GM18499 (cell line): Measurements from ENCODE around the gene LARGE1.
"Not testable (repeated sequence)": the region's sequence is repeated elsewhere in the genome, so short reads cannot be mapped to it uniquely, and the experiment has no call there.

Experiments used
- ATAC-seq: cut with Tn5 transposase; IDR thresholded peaks from one replicate; pipeline ENCODE4 v1.9.1; 2021; ENCODE audit warnings: moderate number of reproducible peaks; ENCODE audit not compliant: insufficient read depth, unreplicated experiment

Gene LARGE1

GRCh38 chr22:33405194-33405593 is 515.1 kb downstream of the LARGE1 start:
- no peak for ATAC-seq

- ATAC-seq, result no peak
Observed at GRCh38 chr22:33404723-33405122, 515.6 kb downstream of the LARGE1 start.

DNA sequence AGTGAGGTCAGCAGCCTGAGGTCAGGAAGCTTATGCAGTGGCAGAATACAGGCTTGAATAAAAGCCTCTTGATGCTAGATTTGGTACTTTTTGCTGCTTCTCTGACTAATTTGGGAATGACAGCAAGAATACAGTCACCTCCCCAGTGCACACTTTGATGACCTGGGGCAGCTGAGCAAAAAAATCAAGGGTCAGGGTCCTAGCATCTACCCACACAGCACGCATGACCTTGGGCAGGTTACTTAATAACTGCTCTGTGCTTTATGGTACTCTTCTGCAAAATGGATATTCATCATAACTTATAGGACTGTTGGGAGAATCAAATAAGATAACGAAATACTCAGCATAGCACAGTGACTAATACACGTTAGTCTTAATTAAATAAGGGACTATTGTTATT is 518.0 kb downstream of the LARGE1 start:
- ATAC-seq, result no peak

DNA sequence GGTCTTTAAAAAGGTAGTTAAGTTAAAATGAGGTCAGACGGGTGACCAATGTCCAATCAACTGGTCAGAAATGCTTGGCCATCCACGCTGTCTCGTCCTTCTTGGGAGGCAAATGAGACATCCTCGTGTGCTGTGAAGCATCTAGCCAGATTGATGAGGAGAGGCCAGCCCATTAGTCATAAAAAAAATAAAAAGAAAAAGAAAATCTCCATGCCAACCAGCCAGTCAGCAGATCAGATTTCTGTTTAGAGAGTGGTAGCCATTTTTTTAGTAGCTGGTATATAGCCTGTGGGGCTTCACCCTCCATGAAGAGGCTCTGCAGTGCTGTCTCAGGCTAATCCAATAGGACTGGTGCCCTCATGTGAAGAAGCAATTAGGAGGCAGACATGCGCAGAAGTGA is 519.0 kb downstream of the LARGE1 start:
- ATAC-seq, result no peak

DNA sequence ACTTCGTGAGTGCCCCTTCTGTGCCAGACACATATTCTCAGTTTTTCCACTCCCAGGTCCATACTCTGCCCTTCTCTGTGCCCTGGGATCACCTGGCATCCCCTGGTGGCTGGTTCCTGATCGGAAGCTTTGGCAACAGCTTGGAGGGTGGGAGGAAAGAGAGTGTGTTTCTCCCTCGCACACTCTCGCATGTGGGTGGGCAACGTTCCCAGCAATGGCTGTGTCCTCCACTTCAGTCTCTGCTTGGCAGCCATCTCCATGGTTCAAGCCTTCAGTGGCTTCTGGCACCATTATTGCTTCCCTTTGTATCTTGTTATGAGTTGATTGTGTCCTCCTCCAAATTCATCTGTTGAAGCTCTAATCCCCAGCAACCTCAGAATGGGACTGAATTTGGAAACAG is 519.4 kb downstream of the LARGE1 start:
- no peak for ATAC-seq

DNA sequence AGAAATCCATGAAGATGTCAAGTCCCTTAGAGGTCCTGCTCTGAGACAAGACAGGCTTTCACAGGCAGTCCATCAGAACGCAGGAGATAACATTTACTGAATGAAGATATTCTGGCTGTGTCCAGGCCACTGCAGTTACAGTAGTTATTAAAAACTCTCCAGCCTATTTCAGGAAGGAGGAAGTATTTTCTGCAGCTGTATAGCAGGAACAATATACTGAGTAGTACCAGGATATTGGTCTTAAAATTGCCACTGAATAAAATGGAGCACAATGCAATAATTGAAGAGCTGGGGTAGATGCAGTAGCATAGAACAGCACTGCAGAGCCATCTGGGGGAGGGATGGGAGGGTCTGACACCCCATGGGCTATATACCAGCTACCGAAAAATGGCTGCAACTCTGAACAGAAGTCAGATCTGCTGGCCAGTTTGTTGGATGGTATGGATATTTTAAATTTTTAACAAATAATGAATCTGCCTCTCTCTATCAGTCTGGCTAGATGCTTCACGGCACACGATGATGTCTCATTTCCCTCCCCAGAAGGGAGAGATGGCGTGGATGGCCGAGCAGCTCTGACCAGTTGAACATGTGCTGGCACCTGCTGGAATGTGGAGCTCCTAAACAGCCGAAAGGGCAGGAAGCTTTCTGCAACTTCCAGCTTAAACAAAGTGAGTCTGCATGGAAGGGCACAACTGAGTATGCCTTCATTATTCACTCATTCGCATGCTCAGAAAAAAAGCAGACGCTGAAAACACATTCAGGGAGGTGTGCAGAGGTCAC is 520.0 kb downstream of the LARGE1 start:
- no peak for ATAC-seq

- no peak for ATAC-seq
Observed at GRCh38 chr22:33397381-33397907, 522.8 kb downstream of the LARGE1 start.

DNA sequence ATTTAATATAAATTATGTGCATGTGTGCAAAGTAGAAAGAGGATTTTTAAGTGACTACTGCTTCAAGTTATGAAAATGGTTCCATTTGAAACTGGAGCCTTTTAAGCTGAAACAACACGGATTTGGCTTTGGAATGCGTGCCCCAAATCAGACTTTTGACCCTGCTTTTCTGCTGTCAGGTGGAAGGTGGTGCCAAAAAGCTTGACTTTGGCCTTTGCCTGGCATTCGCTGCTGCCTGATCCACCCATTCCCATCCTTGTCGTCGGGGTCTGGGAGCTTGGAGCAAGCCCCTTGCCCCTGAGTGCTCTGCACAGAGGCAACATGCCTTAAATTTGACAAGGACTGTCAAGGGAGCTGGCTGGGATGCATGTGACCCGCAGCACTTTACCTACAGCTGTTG is 526.8 kb downstream of the LARGE1 start:
- ATAC-seq, result no peak

- ATAC-seq, result no peak
Observed at GRCh38 chr22:33391298-33391697, 529.0 kb downstream of the LARGE1 start.

DNA sequence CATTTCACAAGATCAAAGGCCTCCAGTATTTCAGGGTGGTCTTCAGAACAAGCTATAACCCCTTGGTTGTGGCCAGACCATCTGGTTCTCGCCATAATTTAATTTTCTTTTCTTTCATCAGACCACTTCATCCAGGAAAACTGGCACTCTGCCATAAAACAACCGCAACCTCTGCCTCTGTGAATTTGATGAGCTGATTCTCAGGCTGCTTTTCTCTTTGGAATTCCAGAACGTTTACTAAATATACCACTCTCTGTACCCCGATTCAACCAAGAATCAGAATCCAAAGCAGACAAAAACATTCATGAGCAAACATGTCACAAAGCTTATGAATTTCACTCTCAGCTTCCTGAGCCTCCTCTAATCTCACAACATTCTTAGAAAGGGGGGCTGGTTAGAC is 530.3 kb downstream of the LARGE1 start:
- ATAC-seq, result no peak

DNA sequence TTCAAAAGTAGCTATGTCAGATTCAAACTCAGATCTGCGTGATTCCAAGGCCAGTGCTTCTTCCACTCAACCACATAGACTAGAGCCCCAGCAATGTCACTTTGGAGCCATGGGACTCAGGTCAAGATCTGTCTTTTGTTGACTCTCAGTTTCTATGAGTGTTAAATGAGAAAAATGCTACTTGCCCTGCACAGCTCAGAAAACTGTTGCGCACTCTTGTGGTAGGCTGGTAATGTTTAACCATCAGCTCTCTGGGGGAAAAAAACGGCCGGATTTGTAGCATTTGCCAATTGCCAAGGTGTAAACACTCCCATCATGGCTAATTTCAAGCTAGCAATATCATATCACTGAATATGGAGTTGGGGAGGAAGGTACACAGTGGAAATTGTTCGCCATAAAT is 534.0 kb downstream of the LARGE1 start:
- no peak for ATAC-seq

DNA sequence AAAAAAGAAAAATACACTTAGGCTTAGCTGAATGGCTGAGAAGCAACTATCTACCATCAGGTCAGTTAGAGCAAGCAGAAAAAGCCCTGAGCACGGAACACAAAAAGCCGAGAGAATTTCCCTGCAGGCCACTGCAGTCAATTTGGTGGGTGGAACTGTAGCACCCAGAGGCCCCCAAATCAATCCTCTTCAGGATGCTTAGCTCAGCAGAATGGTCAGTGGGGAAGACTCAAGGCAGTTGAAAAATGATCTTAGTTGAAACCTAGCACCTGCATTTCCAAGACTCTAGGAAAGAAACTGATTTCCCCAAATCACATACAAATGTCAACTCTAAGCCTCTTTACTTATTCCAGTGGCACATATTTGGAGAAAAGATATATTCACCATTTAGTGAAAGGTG is 534.7 kb downstream of the LARGE1 start:
- no peak for ATAC-seq

DNA sequence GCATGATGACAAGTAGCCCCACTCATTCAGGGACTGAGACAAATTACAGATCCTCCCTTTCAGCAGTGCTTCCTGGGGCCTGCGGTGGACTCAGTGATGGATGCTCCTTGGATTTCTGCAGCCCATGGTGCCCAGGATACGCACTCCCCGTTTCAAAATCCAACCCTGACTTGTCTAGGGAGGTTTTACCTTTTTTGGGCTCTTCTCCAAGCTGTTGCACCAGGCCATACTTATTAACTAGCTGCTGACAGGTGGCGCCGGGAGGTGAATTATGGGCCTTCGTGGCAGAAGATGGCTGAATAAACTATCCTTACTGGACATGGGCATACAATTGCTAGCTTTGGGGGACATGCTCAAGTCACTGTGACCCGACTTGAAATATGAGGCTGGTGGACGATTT is 537.8 kb downstream of the LARGE1 start:
- no peak for ATAC-seq

- no peak for ATAC-seq
Observed at GRCh38 chr22:33381531-33382406, 538.5 kb downstream of the LARGE1 start.

GRCh38 chr22:33380789-33381530 is 539.3 kb downstream of the LARGE1 start:
- ATAC-seq, result no peak

DNA sequence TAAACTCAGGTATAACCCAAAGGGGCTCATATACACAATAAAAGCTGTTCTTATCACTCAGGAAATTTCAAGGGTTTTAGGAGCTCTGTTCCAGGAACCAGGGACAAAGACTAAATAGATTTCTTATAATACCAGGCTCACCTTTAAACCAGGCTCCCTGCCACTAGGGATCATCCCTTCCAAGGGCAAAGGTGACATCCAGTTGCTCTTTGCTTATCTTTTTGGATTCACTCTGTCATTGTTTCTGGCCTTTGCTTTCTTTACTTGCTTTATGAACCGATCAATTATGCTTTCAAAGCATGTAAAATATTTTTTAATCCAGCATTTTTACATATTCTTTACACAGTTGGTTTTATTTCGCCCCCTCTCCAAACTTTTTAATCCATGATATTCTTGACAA is 540.4 kb downstream of the LARGE1 start:
- ATAC-seq, result no peak

- ATAC-seq, result no peak
Observed at GRCh38 chr22:33372875-33373274, 547.4 kb downstream of the LARGE1 start.

- not testable (repeated sequence) for ATAC-seq
Observed at GRCh38 chr22:33363256-33363655, 557.0 kb downstream of the LARGE1 start.

- no peak for ATAC-seq
Observed at GRCh38 chr22:33362702-33363101, 557.6 kb downstream of the LARGE1 start.

GRCh38 chr22:33361581-33361980 is 558.7 kb downstream of the LARGE1 start:
- ATAC-seq, result no peak

- no peak for ATAC-seq
Observed at GRCh38 chr22:33357981-33358399, 562.3 kb downstream of the LARGE1 start.
